Type B pancreatic cell (in vitro differentiated cells): ENCODE results near the gene PTH1R. TPM values are rescaled to one million over a fixed set of nuclear protein-coding genes. Genes with fewer than 3 reads are reported as not detected.

Source experiments
- DNase-seq: peaks from one replicate; pipeline ENCODE4 v3.0.0; 2021; ENCODE audit warnings: mixed read lengths; ENCODE audit not compliant: unreplicated experiment; ENCODE audit errors: extremely low spot score
- H3K27ac Mint-ChIP-seq: 2 replicates; pipeline ENCODE4 v1.8.0; 2021; ENCODE audit warnings: mild to moderate bottlenecking, mixed read lengths
- H3K27me3 Mint-ChIP-seq: 2 replicates; pipeline ENCODE4 v1.8.0; 2021; ENCODE audit warnings: mixed read lengths
- H3K36me3 Mint-ChIP-seq: 2 replicates; pipeline ENCODE4 v1.8.0; 2021; ENCODE audit warnings: mixed read lengths
- H3K4me1 Mint-ChIP-seq: one replicate; pipeline ENCODE4 v1.8.0; 2021; ENCODE audit warnings: mixed read lengths; ENCODE audit not compliant: unreplicated experiment
- H3K4me3 Mint-ChIP-seq: 2 replicates; pipeline ENCODE4 v1.8.0; 2021; ENCODE audit warnings: mild to moderate bottlenecking, mixed read lengths
- H3K9me3 Mint-ChIP-seq: 2 replicates; pipeline ENCODE4 v1.8.0; 2021; ENCODE audit warnings: mixed read lengths
- total RNA-seq: library from RNA; stranded (reverse); gene quantifications from 2 replicates; pipeline ENCODE4 v1.2.1, GENCODE V29; 2021; ENCODE audit warnings: low replicate concordance
- TF ChIP-seq, protein P1 (sequence below): fragments of 200-600 bp; sonication (generic); conservative IDR thresholded peaks from 2 replicates; pipeline ENCODE4 v1.5.0; 2021; ENCODE audit warnings: antibody characterized with exemption, mild to moderate bottlenecking

PTH1R gene
- total RNA-seq, 1 donor from 2014 or later, result 63.0 TPM

DNA sequence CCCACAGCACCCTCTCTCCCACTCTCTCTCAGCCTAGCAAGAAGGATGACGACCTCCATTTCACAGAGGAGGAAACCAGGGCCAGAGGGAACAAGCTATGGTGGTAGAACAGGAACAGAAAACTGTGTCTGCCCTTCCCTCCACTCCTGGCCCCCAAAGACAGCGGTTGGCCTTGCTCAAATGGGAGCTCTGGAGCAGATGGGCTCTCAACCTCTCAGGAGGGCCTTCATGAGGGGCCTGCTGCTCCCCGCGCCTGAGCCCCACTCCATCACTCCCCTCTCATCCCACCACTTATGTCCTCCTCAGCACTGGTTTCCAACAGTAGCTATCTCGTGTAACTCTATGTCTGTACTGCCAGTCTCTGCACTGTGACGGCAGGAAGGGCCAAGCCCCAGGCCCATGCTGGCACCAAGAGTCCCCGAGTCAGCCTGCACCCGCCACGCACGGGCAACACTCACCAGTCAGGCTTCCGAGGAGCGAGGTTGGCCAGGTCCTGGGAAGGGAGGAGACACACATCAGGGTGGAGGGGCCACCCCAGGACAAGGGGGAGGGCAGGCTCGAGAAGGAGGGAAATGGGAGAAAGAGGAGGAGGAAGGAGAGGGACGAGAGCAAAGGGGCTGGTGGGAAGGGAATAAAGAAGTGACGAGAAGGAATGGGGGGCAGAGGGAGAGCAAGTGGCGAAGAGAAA, 45.5 kb downstream of the PTH1R start:
- Mint-ChIP-seq H3K27ac (peak overlapping the region; percentile 36), H3K36me3 (peaks cover 26% of the 10 kb centered on the region), H3K4me3 (no peak overlapping the region), H3K9me3 (no peaks in the 10 kb centered on the region), H3K4me1 (peaks cover 6% of the 10 kb centered on the region), H3K27me3 (no peaks in the 10 kb centered on the region)
- DNase-seq, result no peak
- TF ChIP-seq, protein P1, sequence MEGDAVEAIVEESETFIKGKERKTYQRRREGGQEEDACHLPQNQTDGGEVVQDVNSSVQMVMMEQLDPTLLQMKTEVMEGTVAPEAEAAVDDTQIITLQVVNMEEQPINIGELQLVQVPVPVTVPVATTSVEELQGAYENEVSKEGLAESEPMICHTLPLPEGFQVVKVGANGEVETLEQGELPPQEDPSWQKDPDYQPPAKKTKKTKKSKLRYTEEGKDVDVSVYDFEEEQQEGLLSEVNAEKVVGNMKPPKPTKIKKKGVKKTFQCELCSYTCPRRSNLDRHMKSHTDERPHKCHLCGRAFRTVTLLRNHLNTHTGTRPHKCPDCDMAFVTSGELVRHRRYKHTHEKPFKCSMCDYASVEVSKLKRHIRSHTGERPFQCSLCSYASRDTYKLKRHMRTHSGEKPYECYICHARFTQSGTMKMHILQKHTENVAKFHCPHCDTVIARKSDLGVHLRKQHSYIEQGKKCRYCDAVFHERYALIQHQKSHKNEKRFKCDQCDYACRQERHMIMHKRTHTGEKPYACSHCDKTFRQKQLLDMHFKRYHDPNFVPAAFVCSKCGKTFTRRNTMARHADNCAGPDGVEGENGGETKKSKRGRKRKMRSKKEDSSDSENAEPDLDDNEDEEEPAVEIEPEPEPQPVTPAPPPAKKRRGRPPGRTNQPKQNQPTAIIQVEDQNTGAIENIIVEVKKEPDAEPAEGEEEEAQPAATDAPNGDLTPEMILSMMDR, result no peak

DNA sequence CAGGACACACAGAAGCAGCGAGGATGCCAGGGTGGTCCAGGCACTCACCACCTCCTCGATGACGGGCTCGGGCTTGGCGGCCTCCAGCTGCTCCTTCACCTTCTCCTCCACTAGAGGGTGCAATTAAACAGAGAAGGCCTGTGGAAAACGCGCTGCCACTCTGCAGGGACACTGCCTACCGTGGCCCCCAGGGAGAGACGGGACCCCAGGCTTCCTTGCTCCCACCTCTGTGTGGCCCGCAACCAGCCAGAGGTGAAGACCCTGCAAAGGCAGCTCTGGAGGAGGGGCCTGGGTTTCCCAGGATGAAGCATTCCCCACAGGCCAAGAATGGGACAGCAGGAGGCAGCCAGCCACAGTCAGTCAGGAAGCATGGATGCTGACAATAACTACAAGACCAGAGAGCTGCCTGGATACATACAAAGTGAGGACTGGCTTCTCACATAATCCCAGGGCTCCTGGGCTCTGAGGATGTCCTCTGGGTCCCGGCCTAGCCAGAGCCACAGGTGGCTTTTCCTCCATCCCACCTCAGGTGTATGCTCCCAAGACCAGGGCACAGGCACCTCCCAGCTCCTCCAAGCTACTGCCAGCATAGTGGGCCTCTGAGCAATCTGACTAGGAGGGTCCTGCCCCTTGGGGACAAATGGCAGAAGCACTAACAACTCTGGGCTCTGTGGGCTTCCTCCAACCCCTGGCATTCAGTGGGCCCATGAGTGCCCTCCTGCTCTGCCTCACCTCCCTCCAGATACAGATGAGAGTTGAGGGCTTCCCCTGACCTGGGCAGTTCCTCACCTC, 46.2 kb downstream of the PTH1R start:
- peak overlapping the region; percentile 36 for H3K27ac Mint-ChIP-seq
- peaks cover 6% of the 10 kb centered on the region for H3K4me1 Mint-ChIP-seq

DNA sequence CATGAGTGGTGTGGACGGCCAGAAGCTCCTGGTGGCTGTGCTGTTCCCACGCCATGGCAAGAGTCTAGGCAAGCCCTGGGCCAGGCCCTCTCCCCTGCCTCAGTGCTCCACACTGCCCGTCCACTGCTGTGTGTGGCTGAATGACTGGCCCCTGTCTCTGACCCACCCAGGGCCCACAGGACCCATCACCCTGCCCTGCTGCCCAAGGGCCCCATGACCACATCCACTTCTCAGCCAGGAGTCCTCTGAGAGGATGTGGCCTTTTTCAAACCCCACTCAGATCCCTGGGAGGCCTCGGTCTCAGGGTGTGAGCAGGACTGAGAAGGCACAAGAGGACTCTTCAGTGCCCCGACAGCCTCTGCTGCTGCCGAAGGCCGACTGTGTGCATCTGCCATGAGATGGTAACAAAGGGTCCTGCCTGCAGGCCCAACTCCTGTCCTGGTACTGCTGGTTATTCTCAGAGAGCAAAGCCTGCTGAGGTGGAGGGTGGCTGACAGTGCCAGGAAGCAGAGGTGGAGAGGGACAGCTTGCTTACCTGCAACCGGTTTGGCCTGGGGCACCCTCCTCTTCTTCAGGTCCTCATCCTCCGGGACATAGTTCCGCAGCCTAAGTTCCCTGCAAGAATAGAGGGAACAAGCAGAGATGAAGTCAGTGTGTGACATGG, 47.5 kb downstream of the PTH1R start:
- TF ChIP-seq, protein P1, result no peak
- Mint-ChIP-seq H3K9me3 (no peaks in the 10 kb centered on the region), H3K27me3 (no peaks in the 10 kb centered on the region), H3K4me3 (no peak overlapping the region), H3K4me1 (peaks cover 6% of the 10 kb centered on the region), H3K36me3 (peaks cover 20% of the 10 kb centered on the region), H3K27ac (peak overlapping the region; percentile 8)
- no peak for DNase-seq

More for the DNA sequence above, 46.2 kb downstream of the PTH1R start:
- Mint-ChIP-seq H3K4me3 (no peak overlapping the region), H3K9me3 (no peaks in the 10 kb centered on the region), H3K36me3 (peaks cover 25% of the 10 kb centered on the region), H3K27me3 (no peaks in the 10 kb centered on the region)
- TF ChIP-seq, protein P1, result peak; percentile 82
- no peak for DNase-seq

DNA sequence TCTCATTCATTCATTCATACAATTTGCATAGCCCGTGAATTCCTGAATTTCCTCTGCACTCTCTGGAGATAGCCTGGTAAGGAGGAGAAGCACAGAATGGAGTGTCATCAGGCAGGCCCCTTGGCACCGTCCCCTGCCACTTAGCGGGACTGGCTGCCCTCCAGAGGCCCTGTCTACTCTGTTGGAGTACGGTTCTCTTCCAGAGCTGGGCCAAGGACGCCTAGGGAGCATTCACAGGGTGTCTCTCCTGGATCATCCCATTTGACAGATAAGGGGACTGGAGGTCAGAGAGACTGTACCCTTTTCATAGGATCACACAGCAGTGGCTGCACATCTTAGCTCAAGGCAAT, 48.0 kb downstream of the PTH1R start:
- Mint-ChIP-seq H3K27me3 (no peaks in the 10 kb centered on the region), H3K4me3 (no peak overlapping the region), H3K36me3 (peaks cover 18% of the 10 kb centered on the region)

DNA sequence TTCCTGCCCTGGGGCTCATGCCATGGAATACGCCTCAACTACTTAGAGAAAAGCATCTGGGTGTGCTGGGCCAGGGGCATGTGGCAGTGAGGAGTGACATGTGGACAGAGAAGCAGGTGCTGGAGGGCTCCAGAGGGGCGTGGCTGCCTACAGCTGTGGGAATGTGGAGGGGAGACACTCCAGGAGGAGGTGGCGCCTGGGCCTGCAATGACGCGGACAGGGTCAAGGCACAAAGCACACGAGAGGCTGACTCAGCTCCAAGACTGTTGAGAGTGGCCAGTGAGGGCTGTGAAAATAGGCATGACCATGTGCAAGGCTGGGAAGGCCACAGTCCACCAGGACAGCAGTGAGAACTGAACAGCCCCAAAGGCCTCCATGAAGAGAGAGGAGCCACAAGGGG, 48.5 kb downstream of the PTH1R start:
- Mint-ChIP-seq H3K9me3 (no peaks in the 10 kb centered on the region), H3K4me3 (no peak overlapping the region), H3K27me3 (no peaks in the 10 kb centered on the region), H3K4me1 (peaks cover 12% of the 10 kb centered on the region), H3K27ac (peak overlapping the region; percentile 83), H3K36me3 (peaks cover 18% of the 10 kb centered on the region)
- TF ChIP-seq, protein P1, result no peak
- DNase-seq, result no peak

More for the DNA sequence above, 48.0 kb downstream of the PTH1R start:
- no peaks in the 10 kb centered on the region for H3K9me3 Mint-ChIP-seq
- peaks cover 7% of the 10 kb centered on the region for H3K4me1 Mint-ChIP-seq
- peak overlapping the region; percentile 83 for H3K27ac Mint-ChIP-seq
- TF ChIP-seq, protein P1, result no peak
- DNase-seq, result no peak
